ENCODE measurements around the gene SLC38A4. TPM values are rescaled to one million over a fixed set of nuclear protein-coding genes. Genes with fewer than 3 reads are reported as not detected.

The SLC38A4 gene
- total RNA-seq, 1 donor from 2014 or later = 2.5 TPM

DNA sequence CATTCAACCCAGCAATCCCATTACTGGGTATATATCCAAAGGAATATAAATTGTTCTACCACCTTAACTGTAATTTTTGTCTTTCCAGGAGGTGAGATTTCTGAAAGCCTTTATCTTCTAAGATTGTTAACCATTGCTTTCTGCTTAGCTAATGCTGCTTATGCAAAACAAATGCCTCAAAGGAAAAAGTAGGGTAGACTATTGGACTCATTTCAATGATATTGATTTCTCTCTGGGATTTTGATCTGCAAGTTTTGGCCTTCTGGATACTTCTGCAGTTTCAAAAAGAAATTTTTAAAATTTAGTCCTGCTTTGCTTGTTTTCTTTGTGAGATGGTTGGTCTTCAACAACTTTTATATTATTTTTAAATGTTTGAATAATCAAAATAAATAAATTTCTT, 108.6 kb downstream of the SLC38A4 start:
- no peak overlapping the region for H3K27ac Mint-ChIP-seq

More for the DNA sequence above, 108.6 kb downstream of the SLC38A4 start:
- H3K27me3 ChIP-seq = no peaks in the 10 kb centered on the region
- H3K27ac ChIP-seq = no peak overlapping the region
- H2AFZ ChIP-seq (replicated peaks) = no peak overlapping the region
- TF ChIP-seq EZH2phosphoT487 (IDR thresholded peaks at IDR 0.05) = no peak
- TF ChIP-seq EZH2 (IDR thresholded peaks at IDR 0.05) = no peak
- TF ChIP-seq, protein P1, sequence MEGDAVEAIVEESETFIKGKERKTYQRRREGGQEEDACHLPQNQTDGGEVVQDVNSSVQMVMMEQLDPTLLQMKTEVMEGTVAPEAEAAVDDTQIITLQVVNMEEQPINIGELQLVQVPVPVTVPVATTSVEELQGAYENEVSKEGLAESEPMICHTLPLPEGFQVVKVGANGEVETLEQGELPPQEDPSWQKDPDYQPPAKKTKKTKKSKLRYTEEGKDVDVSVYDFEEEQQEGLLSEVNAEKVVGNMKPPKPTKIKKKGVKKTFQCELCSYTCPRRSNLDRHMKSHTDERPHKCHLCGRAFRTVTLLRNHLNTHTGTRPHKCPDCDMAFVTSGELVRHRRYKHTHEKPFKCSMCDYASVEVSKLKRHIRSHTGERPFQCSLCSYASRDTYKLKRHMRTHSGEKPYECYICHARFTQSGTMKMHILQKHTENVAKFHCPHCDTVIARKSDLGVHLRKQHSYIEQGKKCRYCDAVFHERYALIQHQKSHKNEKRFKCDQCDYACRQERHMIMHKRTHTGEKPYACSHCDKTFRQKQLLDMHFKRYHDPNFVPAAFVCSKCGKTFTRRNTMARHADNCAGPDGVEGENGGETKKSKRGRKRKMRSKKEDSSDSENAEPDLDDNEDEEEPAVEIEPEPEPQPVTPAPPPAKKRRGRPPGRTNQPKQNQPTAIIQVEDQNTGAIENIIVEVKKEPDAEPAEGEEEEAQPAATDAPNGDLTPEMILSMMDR (IDR thresholded peaks at IDR 0.05) = no peak
- H3K9me3 ChIP-seq (ENCODE audit: low read depth) = no peaks in the 10 kb centered on the region
- no peaks in the 10 kb centered on the region for H3K4me1 ChIP-seq
- no peaks in the 10 kb centered on the region for H3K36me3 Mint-ChIP-seq
- no peaks in the 10 kb centered on the region for H3F3A ChIP-seq (ENCODE audit: low read depth)
- H3K4me2 ChIP-seq = no peak overlapping the region
- H3K9me3 Mint-ChIP-seq = no peaks in the 10 kb centered on the region
- H3K36me3 ChIP-seq = no peaks in the 10 kb centered on the region
- no peaks in the 10 kb centered on the region for H4K20me1 ChIP-seq (ENCODE audit: low read depth)
- no peak overlapping the region for H3K4me3 ChIP-seq
- H3K79me2 ChIP-seq (ENCODE audit: low read depth) = no peaks in the 10 kb centered on the region
- no peak overlapping the region for H3K9ac ChIP-seq
- no peaks in the 10 kb centered on the region for H3K4me1 Mint-ChIP-seq
- DNase-seq (ENCODE audit: low spot score) = no peak
- H3K27me3 Mint-ChIP-seq (ENCODE audit: insufficient read depth, low read depth) = no peaks in the 10 kb centered on the region
- H3K4me3 Mint-ChIP-seq = no peak overlapping the region
